ENCODE results near the gene OGFR.

OGFR gene

DNA sequence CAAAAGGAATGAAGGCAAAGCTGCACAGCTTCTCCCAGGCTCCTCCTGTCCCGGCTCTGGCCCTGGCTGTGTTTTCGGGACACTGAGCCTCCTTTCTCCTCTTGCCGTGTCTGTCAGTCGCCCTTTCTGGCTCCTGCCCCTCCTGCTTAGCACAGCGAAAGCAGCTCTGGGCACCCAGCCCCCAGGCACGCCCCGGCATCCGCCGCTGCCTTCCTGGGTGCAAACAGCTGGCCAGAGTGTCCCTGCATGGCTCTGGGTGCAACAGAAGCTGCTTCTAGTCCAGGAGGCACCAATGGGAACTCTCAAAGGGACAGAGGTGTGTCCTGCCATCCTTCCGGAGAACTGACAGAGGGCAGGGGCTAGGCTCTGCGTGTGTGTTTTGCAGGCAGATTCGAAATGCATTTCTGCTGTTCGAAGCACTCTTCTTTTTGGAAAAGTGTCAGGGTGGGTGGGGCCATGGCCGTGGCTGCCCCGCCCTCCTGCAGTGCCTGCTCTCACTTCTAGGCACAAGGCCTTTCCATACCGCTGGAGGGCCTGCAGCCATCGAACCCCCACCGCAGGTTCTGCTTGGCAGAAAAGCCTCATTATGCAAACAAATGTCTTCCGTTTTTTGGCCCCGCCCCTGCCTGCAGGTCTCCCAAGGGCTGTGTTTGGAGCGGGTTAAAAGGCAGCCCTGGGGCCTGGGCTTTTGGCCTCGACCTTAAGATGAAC is 27.7 kb downstream of the OGFR start:
- in situ Hi-C loops (cut with HindIII; ENCODE audit: low pct_ligation_motif_present, low sequenced_read_pairs): no loop called here
- no peaks in the 10 kb centered on the region for H3K27me3 ChIP-seq (replicated peaks)
- H3K36me3 ChIP-seq (replicated peaks): no peaks in the 10 kb centered on the region
- H3K4me3 ChIP-seq (ENCODE audit: low read depth, low read length): no peak overlapping the region
- TF ChIP-seq CTCF (IDR thresholded peaks at IDR 0.05; ENCODE audit: low read depth, low read length, missing control alignments): no peak
- no peak overlapping the region for H3K27ac ChIP-seq
- no peak for DNase-seq

- Histone ChIP-seq H3K36me3 (replicated peaks) (no peaks in the 10 kb centered on the region), H3K27me3 (replicated peaks) (no peaks in the 10 kb centered on the region), H3K27ac (no peak overlapping the region), H3K4me3 (ENCODE audit: low read depth, low read length) (no peak overlapping the region)
- no peak for DNase-seq
- TF ChIP-seq CTCF (IDR thresholded peaks at IDR 0.05; ENCODE audit: low read depth, low read length, missing control alignments): no peak
- in situ Hi-C loops (cut with HindIII; ENCODE audit: low pct_ligation_motif_present, low sequenced_read_pairs): no loop called here
Observed at GRCh38 chr20:62832951-62833391, 28.3 kb downstream of the OGFR start.

- TF ChIP-seq CTCF (IDR thresholded peaks at IDR 0.05; ENCODE audit: low read depth, low read length, missing control alignments): no peak
- Histone ChIP-seq H3K4me3 (ENCODE audit: low read depth, low read length) (no peak overlapping the region), H3K27ac (no peak overlapping the region), H3K27me3 (replicated peaks) (no peaks in the 10 kb centered on the region), H3K36me3 (replicated peaks) (no peaks in the 10 kb centered on the region)
- in situ Hi-C loops (cut with HindIII; ENCODE audit: low pct_ligation_motif_present, low sequenced_read_pairs): no loop called here
- no peak for DNase-seq
Observed at GRCh38 chr20:62834967-62835730, 30.5 kb downstream of the OGFR start.

GRCh38 chr20:62835931-62836861 is 31.6 kb downstream of the OGFR start:
- in situ Hi-C loops (cut with HindIII; ENCODE audit: low pct_ligation_motif_present, low sequenced_read_pairs): no loop called here
- no peak overlapping the region for H3K27ac ChIP-seq
- H3K27me3 ChIP-seq (replicated peaks): no peaks in the 10 kb centered on the region
- H3K4me3 ChIP-seq (ENCODE audit: low read depth, low read length): no peak overlapping the region
- H3K36me3 ChIP-seq (replicated peaks): no peaks in the 10 kb centered on the region
- DNase-seq: peak; percentile 46
- TF ChIP-seq CTCF (IDR thresholded peaks at IDR 0.05; ENCODE audit: low read depth, low read length, missing control alignments): no peak

- Histone ChIP-seq H3K36me3 (replicated peaks) (no peaks in the 10 kb centered on the region), H3K27me3 (replicated peaks) (no peaks in the 10 kb centered on the region), H3K4me3 (ENCODE audit: low read depth, low read length) (no peak overlapping the region), H3K27ac (no peak overlapping the region)
- no peak for TF ChIP-seq CTCF (IDR thresholded peaks at IDR 0.05; ENCODE audit: low read depth, low read length, missing control alignments)
- in situ Hi-C loops (cut with HindIII; ENCODE audit: low pct_ligation_motif_present, low sequenced_read_pairs): no loop called here
- no peak for DNase-seq
Observed at GRCh38 chr20:62836967-62837490, 32.4 kb downstream of the OGFR start.
